Stimulated activated CD8-positive, alpha-beta memory T cell treated with anti-CD3 and anti-CD28 coated beads, Interleukin-7, amount 100 ng/mL, for 24 hours (primary cell): ENCODE data around the gene CEPT1.
"Not testable (repeated sequence)": the region's sequence is repeated elsewhere in the genome, so short reads cannot be mapped to it uniquely, and the experiment has no call there.

ENCODE experiments used
- DNase-seq: peaks from one replicate; pipeline ENCODE4 v3.0.0-alpha.2; 2020; ENCODE audit warnings: low read depth

The CEPT1 gene

DNA sequence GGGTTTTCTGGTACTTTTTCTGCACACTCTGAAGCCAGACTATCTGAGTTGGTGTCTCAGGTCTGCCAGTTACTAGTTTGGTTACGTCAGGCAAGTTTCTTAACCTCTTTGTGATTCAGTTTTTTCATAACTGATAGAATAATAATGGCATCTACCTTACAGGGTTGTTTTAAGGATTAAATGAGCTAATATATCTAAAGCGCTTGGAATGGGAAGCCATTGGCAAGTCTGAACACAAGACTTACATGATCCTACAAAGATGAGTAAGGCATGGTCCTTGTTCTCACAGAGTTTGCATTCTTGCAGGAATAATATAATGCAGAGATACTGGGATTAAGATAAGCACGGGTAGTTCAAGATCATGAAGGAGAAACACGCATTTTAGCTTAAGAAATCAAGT is 69.6 kb downstream of the CEPT1 start:
- DNase-seq = no peak

DNA sequence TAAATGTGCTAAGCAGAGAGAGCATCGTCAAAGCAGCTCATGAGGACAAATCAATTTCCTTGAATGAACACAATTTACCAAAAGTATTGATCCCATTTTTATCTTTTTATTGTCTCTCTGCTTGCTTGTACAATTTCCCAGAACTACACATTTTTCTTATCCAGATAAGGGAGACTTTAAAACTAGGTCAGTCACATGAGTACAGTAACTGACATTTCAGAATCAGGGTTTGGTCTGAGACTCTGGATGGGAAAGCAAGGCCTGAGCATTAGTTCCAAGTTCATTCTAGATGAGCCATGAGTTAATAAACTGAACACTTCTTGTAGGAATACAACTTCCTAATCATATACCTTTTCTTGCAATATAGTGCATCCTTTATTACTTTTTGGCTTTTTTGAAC is 71.9 kb downstream of the CEPT1 start:
- DNase-seq = no peak

DNA sequence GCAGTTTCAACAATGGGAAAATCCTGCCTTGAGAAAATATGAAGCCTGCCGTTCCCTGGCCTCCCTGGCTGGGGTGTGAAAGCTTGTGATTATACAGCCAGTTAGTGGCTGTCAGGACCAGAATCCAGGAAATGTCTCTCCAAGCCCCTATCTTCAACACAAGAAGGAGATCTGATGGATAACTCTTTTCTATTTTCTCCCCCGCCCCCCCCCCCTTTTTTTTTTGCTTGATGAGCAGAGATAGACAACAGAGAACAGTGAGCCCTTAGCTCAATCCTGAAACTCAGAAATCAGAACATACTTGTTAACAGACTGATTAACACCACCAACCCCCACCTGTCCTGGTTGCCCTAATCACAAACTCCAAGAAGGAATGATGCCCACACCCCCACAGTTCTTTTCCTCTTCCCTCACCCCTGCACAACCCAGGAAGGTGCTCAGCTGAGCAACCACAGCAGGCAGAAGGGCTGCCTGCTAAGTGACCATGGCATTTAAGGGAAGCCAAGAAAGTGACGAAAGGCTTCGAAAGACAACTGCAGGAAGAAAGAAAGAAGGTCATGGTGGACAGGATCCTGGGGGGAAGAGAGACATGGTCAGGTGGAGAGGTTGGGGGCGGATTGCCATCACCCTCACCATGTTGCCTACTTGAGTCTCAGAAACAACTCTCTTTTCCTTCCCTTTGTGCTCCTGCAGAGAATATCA is 72.8 kb downstream of the CEPT1 start:
- no peak for DNase-seq

DNA sequence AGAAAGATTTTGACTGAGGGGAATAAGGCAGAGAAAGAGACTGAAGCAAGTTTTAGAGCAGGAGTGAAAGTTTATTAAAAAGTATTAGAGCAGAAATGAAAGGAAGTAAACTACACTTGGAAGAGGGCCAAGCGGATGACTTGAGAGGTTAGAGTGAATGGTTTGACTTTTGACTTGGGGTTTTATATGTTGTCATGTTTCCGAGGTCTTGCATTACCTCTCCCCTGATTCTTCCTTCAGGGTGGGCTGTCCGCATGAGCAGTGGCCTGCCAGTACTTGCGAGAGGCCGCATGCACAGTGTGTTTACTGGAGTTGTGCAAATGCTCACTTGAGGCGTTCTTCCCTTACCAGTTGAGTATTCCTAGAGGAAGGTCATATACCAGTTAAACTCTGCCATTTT is 73.4 kb downstream of the CEPT1 start:
- DNase-seq = no peak

DNA sequence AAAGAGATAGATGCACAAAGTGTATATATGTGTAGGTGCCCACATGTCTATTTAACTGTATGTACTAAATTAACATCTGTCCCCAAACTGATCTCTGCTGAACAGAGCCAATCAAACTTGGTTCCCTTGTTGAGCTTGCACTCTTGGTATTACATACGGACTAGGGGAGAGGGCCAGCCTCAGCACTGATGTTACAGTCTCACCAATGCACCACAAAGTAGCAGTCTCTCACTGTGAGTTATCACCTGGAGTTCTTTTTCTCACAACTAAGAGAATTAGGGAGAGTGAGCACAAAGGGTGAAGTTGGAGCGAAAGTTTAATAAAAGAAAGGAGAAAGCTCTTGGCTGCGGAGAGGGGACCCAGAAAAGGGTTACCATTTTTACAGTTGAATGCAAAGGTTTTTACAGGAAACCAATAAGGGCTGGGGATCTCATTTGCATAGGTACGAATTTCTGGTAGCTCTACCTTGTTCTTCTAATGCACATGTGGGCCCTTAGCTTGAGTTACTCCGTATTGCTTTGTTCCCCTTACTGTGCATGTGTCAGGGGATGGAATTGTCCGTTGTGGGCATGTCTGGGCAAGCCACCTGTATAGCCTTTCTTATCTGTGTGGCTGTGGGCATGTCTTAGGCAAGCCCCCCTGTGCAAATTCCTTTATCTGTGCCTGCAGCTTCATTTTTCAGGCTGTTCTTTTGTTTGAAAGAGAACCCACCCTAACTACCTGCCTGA is 74.2 kb downstream of the CEPT1 start:
- no peak for DNase-seq

DNA sequence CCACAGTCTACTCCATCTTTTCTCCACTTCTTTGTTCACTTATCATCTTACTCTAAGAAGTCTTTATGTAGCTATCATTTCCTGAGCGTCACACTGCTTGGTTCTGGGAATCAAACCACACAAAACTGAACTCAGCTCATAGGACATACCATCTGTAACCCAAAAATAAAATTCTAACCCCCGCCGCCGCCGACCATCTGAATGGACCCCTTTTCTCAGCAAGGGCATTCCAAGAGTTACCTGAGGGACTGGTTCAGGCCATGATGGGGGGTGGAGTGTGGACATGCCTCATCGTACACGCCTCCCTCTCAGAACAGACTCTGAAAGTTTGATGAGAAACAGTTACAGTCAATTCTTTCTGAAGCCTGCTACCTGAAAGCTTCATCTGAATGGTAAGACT is 74.9 kb downstream of the CEPT1 start:
- peak; percentile 37 for DNase-seq

DNA sequence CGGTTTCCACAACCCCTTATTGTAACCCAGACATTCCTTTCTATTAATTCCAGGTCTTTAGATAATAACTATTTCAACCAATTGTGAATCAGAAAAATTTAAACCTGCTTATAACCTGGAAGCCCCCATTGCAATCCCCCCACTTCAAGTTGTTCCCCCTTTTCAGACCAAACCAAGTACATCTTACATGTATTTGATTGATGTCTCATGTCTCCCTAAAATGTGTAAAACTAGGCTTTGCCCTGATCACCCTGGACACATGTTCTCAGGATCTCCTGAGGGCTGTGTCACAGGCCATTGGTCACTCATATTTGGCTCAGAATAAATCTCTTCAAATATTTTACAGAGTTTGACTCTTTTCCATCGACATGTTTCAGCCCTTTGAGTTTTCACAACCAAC is 75.3 kb downstream of the CEPT1 start:
- DNase-seq = not testable (repeated sequence)

DNA sequence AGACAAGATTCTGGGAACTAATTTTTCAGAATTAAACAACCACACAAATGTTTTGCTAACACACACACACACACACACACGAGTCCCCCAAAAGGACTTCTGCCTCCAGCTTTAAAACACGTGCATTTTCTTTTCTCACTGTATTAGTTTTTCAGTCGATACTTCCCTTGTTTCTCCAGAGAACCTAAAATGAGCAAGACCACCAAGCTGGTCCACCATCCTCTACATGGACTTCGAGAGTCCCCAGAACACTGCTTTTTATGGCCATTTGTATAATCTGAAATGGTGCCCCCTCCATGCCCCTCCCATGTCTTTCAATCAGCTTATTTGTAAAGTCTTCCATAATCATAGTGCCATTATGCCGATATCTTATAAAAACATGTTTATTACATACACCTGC is 76.7 kb downstream of the CEPT1 start:
- no peak for DNase-seq

DNA sequence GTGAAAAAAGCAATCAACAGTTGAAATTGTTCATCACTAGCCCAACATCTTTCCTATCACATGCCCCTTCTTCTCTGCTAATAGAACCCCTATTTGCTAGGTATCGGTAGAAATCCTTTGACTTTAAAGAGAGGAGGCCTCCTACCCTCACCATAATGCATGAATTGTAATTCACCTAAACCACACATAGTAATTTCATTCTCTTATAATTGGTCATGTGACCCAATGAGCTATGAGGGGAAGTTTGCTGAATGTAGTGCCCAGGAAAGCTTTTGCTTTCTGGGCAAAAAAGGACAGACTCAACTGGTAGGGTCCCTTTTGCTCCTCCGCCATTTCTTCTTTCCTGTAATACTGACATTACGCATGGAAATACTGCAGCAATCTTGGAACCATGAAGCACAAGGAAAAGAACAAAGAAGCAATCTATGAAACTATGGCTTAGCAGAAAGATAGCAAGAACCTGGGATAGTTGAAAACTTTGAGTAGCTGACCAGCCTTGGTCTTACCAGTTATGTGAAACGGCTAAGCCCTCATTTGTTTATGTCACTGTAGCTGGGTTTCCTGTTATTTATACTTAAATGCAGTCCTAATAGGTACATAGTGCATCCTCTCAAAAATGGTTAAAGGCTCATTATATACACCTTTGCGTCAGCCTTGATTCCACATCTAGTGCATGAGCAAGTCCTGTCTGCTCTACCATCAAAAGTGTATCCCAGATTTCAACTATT is 77.3 kb downstream of the CEPT1 start:
- no peak for DNase-seq

DNA sequence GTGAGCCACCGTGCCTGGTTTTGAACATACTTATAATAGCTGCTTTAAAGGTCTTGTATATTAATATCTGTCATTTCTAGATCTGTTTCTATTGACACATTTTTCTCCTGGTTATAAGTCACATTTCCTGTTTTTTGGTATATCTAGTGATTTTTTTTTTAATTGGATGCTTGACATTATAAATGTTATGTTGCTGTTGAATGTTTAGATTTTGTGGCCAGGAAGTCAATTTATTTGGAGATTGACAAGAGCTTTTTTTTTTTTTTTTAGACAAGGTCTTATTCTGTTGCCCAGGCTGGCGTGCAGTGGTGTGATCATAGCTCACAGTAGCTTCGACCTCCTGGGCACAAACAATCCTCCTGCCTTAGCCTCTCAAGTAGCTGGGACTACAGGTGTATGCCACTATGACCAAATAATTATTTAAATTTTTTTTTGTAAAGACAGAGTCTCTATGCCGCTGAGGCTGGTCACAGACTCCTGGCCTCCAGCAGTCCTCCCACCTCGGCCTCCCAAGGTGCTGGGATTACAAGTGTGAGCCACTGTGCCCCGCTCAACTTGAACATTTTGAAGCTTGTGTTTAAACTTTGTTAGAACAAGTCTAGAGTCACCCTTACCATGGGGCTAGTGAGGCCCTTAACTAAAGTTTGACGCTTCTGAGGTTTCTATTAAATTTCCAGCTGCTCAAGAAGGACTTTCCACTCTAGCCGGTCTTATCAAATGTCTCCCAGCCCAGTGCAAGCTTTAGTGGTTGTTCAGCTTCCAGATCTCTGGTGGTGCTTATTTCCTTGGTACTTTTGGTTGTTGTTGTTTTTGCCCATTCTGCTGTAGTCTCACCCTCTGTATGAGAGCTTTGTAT is 78.9 kb downstream of the CEPT1 start:
- DNase-seq = no peak

DNA sequence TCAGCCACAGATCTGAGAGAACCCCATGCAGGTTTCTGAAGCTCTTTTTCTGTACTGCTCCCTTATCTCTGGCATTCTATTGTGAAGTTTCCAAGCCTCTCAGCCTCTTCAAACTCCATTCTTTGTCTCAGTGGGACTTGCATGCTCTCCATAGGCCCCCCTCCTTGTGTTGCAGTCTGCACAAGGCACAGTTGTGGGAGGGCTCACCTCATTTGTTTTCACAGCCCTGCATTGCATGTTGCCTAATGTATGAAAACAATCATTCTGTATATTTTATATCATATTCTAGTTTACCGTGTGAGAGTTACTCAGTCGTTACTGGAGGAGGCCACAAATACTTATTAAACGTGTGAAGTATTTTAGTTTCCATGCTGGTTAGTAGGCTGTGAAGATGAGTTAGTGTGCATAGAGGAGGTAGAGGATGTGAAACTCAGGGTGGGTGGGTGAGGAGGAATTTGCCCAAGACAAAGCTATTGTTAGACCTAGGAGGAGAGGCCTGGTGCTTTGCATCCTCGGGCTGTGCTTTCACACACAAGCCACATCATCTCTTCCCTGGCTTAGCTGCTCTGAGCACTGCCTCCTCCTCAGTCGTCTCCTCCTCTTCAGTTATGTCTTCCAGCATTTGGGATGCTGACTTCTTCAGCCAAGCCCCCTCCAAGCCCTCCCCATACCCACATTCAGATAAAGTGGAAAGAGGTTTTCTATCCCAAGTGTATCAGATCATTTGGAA is 79.7 kb downstream of the CEPT1 start:
- DNase-seq = no peak

DNA sequence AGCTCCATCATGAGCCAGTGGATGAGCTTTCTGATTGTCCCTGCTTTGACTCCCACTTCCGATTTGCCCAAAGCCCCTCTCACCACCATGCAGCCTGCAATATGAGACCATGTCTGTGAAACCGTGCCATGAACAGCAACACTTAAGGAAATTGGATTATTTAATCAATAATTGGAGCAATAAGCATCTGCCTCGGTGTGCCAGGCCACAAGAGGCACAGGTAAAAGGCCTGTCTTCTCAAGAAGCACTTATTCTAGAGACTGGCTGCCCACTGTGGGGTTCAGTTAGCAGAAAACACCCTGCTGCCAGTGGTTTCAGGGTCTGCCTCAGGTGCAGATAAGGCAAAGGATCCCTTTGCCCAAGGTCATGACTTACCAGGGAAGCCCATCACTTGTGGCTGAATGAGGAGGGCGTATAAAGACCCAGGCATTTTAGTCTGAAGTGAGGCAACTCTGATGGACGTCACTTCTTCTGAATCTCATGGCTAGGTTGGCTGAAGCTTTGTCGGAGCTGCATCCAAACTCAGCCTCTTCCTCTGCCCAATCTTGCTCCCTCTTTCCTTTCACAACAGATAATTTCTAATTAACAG is 80.4 kb downstream of the CEPT1 start:
- no peak for DNase-seq

DNA sequence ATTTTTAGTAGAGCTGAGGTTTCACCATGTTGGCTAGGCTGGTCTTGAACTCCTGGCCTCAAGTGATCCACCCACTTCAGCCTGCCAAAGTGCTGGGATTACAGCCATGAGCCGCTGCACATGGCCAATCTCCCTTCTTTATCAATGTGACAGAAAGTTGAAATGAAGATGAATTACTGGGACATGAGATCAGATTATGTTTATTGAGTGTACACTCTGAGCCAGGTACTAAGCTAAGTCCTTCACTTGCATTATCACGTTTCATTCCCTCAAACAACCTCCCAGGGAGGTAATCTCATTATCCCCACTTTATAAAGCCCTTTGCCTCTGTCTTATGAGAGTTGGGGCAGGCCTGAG is 81.2 kb downstream of the CEPT1 start:
- DNase-seq = no peak

DNA sequence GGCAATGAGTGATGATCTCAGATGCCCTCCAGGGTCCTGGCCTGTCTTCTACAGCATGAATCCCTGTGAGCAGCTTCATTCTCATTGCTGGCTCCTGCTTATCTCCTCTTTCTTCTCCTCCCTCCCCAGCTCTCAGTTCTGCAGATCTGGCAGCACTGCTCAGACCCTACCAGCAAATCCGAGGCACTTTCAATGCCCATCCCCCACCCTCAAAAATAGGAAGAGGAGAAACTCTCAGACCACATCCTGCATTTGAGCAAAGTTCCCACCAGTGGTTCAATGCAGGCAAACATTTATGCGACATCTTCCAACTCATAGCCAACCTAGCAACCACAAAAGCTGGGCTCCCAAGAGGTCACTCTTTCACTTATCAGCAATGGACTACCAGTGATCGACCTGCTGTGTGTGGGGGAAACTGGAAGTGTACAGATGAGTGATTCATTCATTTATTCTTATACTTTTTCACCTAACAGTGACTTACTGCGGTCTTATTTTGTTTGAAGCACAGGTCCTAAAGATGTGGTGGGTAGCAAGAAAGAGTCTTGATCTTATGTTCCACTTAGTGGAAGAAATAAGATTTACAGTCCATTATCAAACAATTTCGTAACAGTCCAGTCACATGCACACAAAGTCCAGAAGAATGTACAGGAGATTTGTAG is 81.7 kb downstream of the CEPT1 start:
- no peak for DNase-seq

DNA sequence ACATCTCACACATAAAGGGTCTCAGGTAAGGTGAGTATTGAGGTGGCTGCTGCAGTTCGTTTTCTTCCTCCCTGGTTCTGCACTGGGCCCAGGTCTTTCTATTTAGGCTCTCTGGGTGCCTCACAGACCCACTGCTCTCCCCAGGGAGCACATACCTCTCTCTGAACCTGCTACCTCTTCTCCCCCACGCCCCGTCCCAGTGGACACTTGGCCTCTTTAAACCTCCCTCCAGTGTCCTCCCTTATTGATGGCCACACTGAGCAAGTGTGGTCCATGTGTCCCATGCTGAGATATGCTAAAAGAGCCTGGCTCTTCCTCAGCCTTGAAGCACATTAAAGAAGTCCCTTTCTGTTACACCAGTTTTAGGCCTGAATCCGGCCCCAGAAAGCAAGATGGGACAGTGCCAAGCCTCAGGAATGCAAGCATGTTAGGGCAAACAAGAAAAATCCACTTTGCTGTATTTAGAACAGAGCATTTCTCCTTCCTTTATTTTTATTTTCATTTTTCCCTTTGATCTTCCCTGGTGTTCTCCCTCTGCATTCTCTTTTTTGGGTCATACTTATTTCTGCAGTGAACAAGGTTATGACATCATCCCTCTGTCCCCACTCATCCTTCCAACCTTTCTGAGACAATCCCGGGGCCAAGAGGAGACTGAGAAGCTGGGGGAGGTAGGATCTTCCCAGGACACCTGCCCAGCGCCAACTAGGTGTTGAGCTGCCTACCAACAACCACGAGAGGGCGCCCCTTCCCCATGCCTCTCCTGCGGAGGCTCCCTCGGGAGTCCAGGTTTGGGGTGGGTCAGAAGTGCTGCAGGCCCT is 82.5 kb downstream of the CEPT1 start:
- peak; percentile 56 for DNase-seq

DNA sequence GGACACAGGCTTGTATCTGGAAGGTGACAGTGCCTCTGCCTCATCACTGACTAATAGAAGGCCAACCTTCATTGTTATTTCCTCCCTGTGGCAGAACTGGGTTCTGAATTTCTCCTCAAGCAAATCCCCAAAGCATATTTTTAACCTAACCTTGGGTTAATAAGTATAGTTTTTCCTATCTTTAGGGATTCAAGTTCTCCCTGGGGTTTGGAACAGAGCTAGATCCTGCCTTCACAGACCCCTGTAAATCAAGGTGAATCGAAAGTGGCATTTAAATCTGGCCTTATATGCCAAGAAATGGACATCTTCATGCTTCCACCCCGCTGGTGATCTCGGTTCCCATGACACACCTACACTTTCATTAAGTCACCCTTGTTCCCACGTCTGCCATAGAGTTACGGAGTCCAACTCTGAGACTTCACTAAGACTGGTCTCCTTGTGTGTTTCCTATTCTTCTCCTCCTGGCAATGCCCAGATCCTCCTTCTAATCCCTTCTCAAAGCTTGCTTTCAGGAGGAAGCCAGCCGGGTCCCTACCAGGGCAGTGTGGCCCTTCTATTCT is 83.2 kb downstream of the CEPT1 start:
- no peak for DNase-seq

DNA sequence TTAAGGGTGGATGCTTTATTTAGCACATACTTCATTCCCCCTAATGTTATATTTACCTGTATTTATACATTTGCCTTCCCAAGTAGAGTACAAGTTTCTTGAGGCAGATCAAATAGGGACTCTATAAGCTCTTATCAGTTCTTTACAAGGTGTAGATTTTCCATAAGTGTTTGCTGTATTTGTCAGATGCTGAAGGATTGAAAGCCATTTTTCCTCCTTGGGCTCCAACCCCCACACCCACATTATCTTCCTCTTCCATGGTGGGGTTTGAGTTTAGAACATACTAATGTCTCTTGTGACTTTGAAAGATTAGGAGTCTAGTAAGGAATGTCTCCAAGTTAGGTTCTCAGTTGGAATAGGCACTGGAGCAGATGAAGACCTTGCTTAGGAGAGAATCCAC is 85.1 kb downstream of the CEPT1 start:
- DNase-seq = no peak

DNA sequence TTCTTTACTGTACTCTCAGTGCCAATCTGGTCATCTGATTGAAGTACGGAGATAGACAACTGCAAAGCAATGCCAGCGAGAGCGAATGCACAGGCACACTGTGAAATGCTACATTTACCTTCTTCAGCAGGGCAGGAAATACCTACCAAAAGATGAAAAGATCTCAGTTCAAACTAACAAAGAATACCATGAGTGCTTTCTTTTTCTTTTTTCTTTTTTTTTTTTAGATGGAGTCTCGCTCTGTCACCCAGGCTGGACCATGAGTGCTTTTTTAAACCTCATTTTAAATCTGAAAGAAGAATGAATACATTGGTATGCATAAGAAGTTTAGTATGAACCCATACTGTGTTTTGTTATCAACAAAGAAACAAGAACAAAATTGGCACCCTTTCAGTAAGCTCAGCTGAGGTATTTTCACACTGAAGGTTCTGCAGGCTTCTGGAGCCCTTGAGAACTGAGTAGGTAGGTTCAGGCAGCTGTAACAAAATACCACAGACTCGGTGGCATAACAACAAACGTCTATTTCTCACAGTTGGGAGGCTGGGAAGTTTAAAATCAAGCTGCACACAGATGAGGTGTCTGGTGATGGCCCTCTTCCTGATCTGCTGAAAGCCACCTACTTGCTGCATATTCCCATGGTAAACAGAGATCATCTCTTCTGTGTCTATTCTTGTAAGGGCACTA is 85.8 kb downstream of the CEPT1 start:
- DNase-seq = no peak

DNA sequence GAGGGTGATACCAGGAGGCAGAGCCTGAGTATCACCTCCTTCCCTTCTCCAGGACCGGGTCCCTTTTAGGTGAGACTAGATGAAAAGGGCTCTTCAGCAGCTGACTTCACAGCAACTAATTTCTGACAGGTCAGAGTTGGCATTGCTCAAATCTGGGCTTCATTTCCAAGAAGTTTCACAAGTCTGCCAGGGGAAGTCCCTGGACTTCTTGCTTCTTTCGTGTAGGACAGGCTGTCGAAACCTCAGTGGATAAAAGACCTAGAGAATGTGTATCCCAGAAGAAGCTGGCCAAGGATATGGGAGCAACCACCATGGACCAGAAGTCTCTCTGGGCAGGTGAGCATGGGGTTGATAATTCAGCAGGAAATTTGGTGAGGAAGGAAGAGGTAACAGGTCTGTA is 87.4 kb downstream of the CEPT1 start, which contains the start of gene CHI3L2:
Gene CHI3L2 (plus strand): TSS at position 280 of the 400 bp plus-strand sequence. CDS start 17 bp downstream, at position 297.
- no peak for DNase-seq
